GM15510 (cell line): ENCODE measurements around the gene NANOS3.

Experiments used
- POLR2A ChIP-seq: IDR thresholded peaks from 3 replicates; pipeline ENCODE4 v1.6.1; 2011; ENCODE audit warnings: borderline replicate concordance; ENCODE audit not compliant: insufficient read length; ENCODE audit errors: extremely low read depth

Gene NANOS3

GRCh38 chr19:13876834-13877233, at the start of gene NANOS3:
Gene NANOS3, plus strand, starts transcription at chr19:13877134. Its CDS starts 115 bp downstream, at chr19:13877249.
- no peak for TF ChIP-seq POLR2A

DNA sequence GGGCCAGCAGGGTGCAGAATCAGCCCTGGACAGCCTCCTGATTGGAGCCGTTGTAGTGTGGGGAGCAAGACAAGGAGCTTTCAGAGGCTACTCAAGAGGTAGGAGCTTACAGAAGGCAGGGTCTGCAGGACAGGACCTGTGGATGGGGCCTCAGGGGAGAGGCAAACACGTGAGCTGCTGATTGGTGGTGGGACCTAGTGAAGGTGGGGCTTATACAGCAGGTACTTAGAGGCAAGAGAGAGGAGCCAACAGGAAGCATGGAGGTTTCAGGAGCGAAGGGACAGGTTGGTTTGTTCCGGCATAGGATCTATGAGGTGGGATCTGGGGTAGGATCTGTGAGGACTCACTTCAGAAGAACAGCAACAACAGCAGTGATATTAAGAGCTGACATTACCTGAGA, 49.3 kb upstream of the NANOS3 start:
- no peak for TF ChIP-seq POLR2A

- TF ChIP-seq POLR2A, result no peak
These were observed 46.7 kb upstream of the NANOS3 start for GRCh38 chr19:13830114-13830740.

- no peak for TF ChIP-seq POLR2A
These were observed 46.0 kb upstream of the NANOS3 start for GRCh38 chr19:13830741-13831536.

GRCh38 chr19:13831537-13832467, 45.1 kb upstream of the NANOS3 start:
- no peak for TF ChIP-seq POLR2A

- peak; percentile 44 for TF ChIP-seq POLR2A
These were observed 43.3 kb upstream of the NANOS3 start for GRCh38 chr19:13833330-13834243.

GRCh38 chr19:13834244-13835069, 42.5 kb upstream of the NANOS3 start:
- no peak for TF ChIP-seq POLR2A

DNA sequence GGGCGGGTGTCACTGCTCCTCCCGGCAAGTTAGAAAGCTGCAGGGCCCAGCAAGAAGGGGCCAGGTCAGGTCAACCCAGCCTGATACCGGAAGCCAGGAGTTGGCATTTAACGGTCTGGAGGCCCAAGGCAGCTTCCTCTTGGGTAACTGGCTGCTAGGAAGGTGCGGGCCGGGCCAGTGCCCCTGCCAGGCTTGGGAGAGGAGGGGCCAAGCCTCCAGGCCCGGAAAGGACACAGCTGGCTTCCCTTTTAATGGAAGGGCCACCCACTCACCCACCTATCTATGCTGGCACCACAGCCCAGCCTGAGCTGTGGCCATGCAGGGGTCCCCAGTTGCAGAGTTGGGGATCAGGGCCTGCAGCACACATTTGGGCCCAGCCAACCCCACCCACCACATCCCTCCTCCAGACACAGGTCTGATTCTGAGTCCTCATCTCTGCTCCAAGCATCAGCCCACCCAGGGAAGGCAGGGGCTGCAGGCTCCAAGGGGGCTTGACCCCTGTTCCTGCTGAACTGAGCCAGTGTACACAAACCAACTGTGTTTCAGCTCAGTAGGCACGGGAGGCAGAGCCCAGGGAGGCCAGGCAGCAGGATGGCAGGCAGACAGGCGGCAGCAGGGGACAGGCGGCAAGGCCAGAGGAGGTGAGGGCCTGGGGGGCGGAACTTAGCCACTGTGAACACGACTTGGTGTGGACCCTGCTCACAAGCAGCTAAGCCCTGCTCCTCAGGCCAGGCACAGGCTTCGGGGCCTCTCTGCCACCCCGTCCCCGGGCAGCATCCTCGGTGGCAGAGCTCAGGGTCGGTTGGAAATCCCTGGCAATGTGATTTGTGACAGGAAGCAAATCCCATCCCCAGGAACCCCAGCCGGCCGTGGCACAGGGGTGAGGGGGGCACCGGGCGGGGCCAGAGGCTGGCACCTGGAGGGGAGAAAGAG, 40.9 kb upstream of the NANOS3 start:
- TF ChIP-seq POLR2A, result no peak

- peak; percentile 82 for TF ChIP-seq POLR2A
These were observed 38.4 kb upstream of the NANOS3 start for GRCh38 chr19:13838435-13839129.

DNA sequence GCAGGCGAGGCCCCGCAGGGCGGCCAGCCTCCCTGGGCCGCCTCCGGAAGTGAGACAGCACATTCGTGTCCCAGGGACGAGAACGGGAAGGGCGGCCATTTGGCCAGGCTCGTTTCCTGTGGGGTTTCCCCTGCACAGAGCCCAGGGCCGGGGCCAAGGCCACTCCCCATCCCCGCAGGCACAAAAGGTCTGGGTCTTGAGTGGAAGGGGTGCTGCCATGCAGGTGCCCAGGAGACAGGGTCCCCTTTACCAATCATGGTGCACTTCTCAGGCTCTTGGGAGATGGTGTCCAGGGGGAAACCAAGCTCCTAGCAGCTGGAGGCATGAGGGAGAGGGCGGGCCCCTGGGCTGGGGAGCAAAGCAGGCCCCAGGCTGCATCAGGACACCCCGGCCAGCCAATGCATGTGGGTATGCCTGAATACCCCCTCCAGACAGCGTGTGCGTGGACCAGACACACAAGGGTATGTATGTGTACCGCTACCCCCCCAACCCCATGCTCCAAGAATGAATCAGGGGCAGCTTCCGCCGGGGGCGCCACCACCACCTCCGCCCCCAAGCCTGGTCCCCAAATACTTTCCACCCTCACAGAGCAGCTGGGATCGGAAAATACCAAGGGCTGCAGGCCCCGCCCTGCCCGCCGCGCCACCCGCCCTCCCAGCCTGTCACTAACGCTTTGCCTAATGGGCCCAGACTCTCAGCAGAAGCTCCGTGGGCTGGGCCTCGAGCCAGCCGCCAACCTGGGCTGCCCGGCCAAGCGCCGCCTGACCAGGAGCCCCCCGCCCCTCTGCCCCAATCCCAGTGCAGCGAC, 37.6 kb upstream of the NANOS3 start:
- peak; percentile 53 for TF ChIP-seq POLR2A

- TF ChIP-seq POLR2A, result no peak
These were observed 37.0 kb upstream of the NANOS3 start for GRCh38 chr19:13839938-13840304.
